Naive thymus-derived CD8-positive, alpha-beta T cell (primary cell): ENCODE results near the gene KDM2A. TPM values are rescaled to one million over a fixed set of nuclear protein-coding genes. Genes with fewer than 3 reads are reported as not detected.
"Not testable (repeated sequence)": the region's sequence is repeated elsewhere in the genome, so short reads cannot be mapped to it uniquely, and the experiment has no call there.

Source experiments
- ATAC-seq, 2 donors: fragments of 150-1000 bp; cut with Tn5 transposase in 1 of 2; sonication (Bioruptor Pico), chemical (Tn5 transposase) in 1 of 2; 1 replicate in 1 of 2; 2 replicates in 1 of 2; pipeline ENCODE4 v1.10.0; 2021; ENCODE audit warnings: mild to moderate bottlenecking in 2 of 2, moderate library complexity in 2 of 2
- POLR2A ChIA-PET: fragments of 350-600 bp; sonication (Branson Sonifier 250); formaldehyde crosslinking; loops from one replicate; lab custom pipeline; 2021; ENCODE audit warnings: antibody characterized with exemption; lab: Charles Lee
- DNase-seq, 10 donors: peaks; one replicate each; pipeline versions ENCODE4 v3.0.0 to v3.0.0-alpha.2; 2020 to 2022
- H3K27ac Mint-ChIP-seq, 10 donors: one replicate each; pipeline ENCODE4 v1.8.0; 2020 to 2022; ENCODE audit warnings: mild to moderate bottlenecking in 10 of 10, mixed read lengths in 10 of 10, moderate library complexity in 4 of 10, inconsistent platforms in 1 of 10
- H3K27me3 Mint-ChIP-seq, 5 donors: one replicate each; pipeline ENCODE4 v1.8.0; 2021 to 2022; ENCODE audit warnings: mixed read lengths in 5 of 5
- H3K36me3 Mint-ChIP-seq, 3 donors: one replicate each; pipeline ENCODE4 v1.8.0; 2020 to 2022; ENCODE audit warnings: mixed read lengths in 3 of 3, mild to moderate bottlenecking in 2 of 3, inconsistent platforms in 1 of 3
- H3K4me1 Mint-ChIP-seq, 4 donors: one replicate each; pipeline ENCODE4 v1.8.0; 2021 to 2022; ENCODE audit warnings: mixed read lengths in 4 of 4
- H3K4me3 Mint-ChIP-seq, 10 donors: one replicate each; pipeline ENCODE4 v1.8.0; 2020 to 2022; ENCODE audit warnings: mild to moderate bottlenecking in 10 of 10, mixed read lengths in 10 of 10, moderate library complexity in 6 of 10, inconsistent platforms in 1 of 10
- H3K9me3 Mint-ChIP-seq, 9 donors: one replicate each; pipeline ENCODE4 v1.8.0; 2020 to 2022; ENCODE audit warnings: mixed read lengths in 9 of 9, mild to moderate bottlenecking in 3 of 9, inconsistent platforms in 1 of 9, moderate library complexity in 1 of 9
- polyA plus RNA-seq, 3 donors: library from polyadenylated mRNA; unstranded; fragments of 300-500 nt; fragmentation: Illumina TruSeq; gene quantifications; one replicate each; pipeline ENCODE4 v1.2.3, GENCODE V29; 2021
- total RNA-seq, 8 experiments: library from RNA in 2 of 8; stranded (reverse) in 2 of 8; gene quantifications; one replicate each; pipeline ENCODE4 v1.2.3 and lab custom pipeline; 2021 to 2026

The KDM2A gene
- total and polyA plus RNA-seq, 5 experiments from 2014 or later, result 8.0 to 280 (median 12.9) TPM

- no peak for DNase-seq
- H3K27me3 Mint-ChIP-seq, result no peaks in the 10 kb centered on the region
These were observed 92.8 kb downstream of the KDM2A start for GRCh38 chr11:67211656-67212436.

GRCh38 chr11:67213178-67213621 lies 94.1 kb downstream of the KDM2A start:
- ATAC-seq, result peak; percentile 69 to 95
- peak overlapping the region in 1 of 10 donors; percentile 26 for H3K4me3 Mint-ChIP-seq
- H3K36me3 Mint-ChIP-seq, result peaks cover 0 to 81% (median 8%) of the 10 kb centered on the region in 3 donors
- DNase-seq, result peak in 3 of 10 donors; percentile 9 to 52 (median 52)
- peak overlapping the region; percentile 3 to 90 (median 72) for H3K27ac Mint-ChIP-seq
- H3K27me3 Mint-ChIP-seq, result no peaks in the 10 kb centered on the region
- peaks cover 2 to 22% (median 19%) of the 10 kb centered on the region in 4 donors for H3K4me1 Mint-ChIP-seq
- POLR2A ChIA-PET, result interaction anchor here (0.6 to 0.8 kb wide), 2 partner anchors 8 to 93 kb away, joined by 3 read pairs; no protein-coding TSS in a partner anchor
- H3K9me3 Mint-ChIP-seq, result no peaks in the 10 kb centered on the region

More at GRCh38 chr11:67211656-67212436, 92.8 kb downstream of the KDM2A start:
- POLR2A ChIA-PET, result interaction anchor here (0.5 to 0.6 kb wide), 2 partner anchors 9 to 1547 kb away, joined by 3 read pairs; no protein-coding TSS in a partner anchor
- no peak for ATAC-seq
- Mint-ChIP-seq H3K9me3 (no peaks in the 10 kb centered on the region), H3K27ac (peak overlapping the region; percentile 3 to 89 (median 56)), H3K36me3 (peaks cover 0 to 80% (median 7%) of the 10 kb centered on the region in 3 donors), H3K4me1 (peaks cover 2 to 22% (median 19%) of the 10 kb centered on the region in 4 donors), H3K4me3 (no peak overlapping the region)

DNA sequence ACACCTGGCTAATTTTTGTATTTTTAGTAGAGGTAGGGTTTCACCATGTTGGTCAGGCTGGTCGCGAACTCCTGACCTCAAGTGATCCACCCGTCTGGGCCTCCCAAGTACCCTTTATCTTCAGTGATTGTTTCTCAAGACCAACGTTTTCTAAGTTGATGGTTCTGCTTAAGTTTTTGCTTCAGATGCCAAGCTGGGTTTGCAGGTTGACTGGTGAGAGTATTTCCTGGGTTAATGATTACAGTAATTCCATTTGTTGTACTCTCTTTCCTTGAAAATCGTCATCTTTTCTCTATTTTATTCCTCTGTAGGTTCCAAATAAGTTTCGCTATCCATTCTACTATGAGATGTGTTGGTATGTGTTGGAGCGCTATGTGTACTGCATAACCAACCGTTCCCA lies 108.7 kb downstream of the KDM2A start:
- no peak for DNase-seq
- Mint-ChIP-seq H3K4me1 (peaks cover 0 to 8% (median 6%) of the 10 kb centered on the region in 4 donors), H3K27ac (no peak overlapping the region), H3K27me3 (no peaks in the 10 kb centered on the region), H3K9me3 (no peaks in the 10 kb centered on the region), H3K4me3 (no peak overlapping the region), H3K36me3 (peaks cover 0 to 82% (median 9%) of the 10 kb centered on the region in 3 donors)
- ATAC-seq, result no peak
- POLR2A ChIA-PET, result no interaction called here

GRCh38 chr11:67230406-67230805 lies 111.3 kb downstream of the KDM2A start:
- DNase-seq (no peak), ATAC-seq (peak in 1 of 2 donors; percentile 37)
- H3K4me1 Mint-ChIP-seq, result peaks cover 11 to 26% (median 20%) of the 10 kb centered on the region in 4 donors
- no peaks in the 10 kb centered on the region for H3K27me3 Mint-ChIP-seq
- H3K36me3 Mint-ChIP-seq, result peaks cover 0 to 69% (median 9%) of the 10 kb centered on the region in 3 donors
- H3K4me3 Mint-ChIP-seq, result no peak overlapping the region
- peak overlapping the region in 4 of 10 donors; percentile 13 to 69 (median 56) for H3K27ac Mint-ChIP-seq
- POLR2A ChIA-PET, result interaction anchor here (0.6 to 2.2 kb wide), 3 partner anchors 10 to 57 kb away, joined by 3 to 12 read pairs (median 4); no protein-coding TSS in a partner anchor
- no peaks in the 10 kb centered on the region for H3K9me3 Mint-ChIP-seq

- POLR2A ChIA-PET, result interaction anchor here (0.9 to 2.2 kb wide), 2 partner anchors 9 to 57 kb away, joined by 4 to 12 read pairs; no protein-coding TSS in a partner anchor
- no peak overlapping the region for H3K4me3 Mint-ChIP-seq
- H3K27ac Mint-ChIP-seq, result peak overlapping the region in 2 of 10 donors; percentile 3 to 63
- peaks cover 0 to 70% (median 9%) of the 10 kb centered on the region in 3 donors for H3K36me3 Mint-ChIP-seq
- DNase-seq, result no peak
- no peaks in the 10 kb centered on the region for H3K9me3 Mint-ChIP-seq
- no peak for ATAC-seq
- no peaks in the 10 kb centered on the region for H3K27me3 Mint-ChIP-seq
- peaks cover 11 to 26% (median 20%) of the 10 kb centered on the region in 4 donors for H3K4me1 Mint-ChIP-seq
These were observed 111.8 kb downstream of the KDM2A start for GRCh38 chr11:67230886-67231285.

GRCh38 chr11:67233584-67234190 lies 114.6 kb downstream of the KDM2A start:
- Mint-ChIP-seq H3K4me1 (peaks cover 11 to 35% (median 22%) of the 10 kb centered on the region in 4 donors), H3K27me3 (no peaks in the 10 kb centered on the region), H3K9me3 (no peaks in the 10 kb centered on the region), H3K4me3 (no peak overlapping the region), H3K27ac (peak overlapping the region in 8 of 10 donors; percentile 39 to 86 (median 71)), H3K36me3 (peaks cover 0 to 48% (median 6%) of the 10 kb centered on the region in 3 donors)
- POLR2A ChIA-PET, result interaction anchor here (1.9 kb wide), 1 partner anchor 83 kb away, joined by 5 read pairs; no protein-coding TSS in a partner anchor
- DNase-seq (no peak), ATAC-seq (no peak)

- peaks cover 20 to 42% (median 29%) of the 10 kb centered on the region in 4 donors for H3K4me1 Mint-ChIP-seq
- H3K27ac Mint-ChIP-seq, result peak overlapping the region in 9 of 10 donors; percentile 11 to 86 (median 60)
- H3K4me3 Mint-ChIP-seq, result peak overlapping the region in 1 of 10 donors; percentile 4
- peaks cover 0 to 39% (median 0%) of the 10 kb centered on the region in 3 donors for H3K36me3 Mint-ChIP-seq
- not testable (repeated sequence) for H3K27me3 Mint-ChIP-seq, ATAC-seq, DNase-seq, H3K9me3 Mint-ChIP-seq
- POLR2A ChIA-PET, result interaction anchor here (0.7 to 1.9 kb wide), 3 partner anchors 19 to 111 kb away, joined by 3 to 5 read pairs (median 3); no protein-coding TSS in a partner anchor
These were observed 115.5 kb downstream of the KDM2A start for GRCh38 chr11:67234571-67234970.

DNA sequence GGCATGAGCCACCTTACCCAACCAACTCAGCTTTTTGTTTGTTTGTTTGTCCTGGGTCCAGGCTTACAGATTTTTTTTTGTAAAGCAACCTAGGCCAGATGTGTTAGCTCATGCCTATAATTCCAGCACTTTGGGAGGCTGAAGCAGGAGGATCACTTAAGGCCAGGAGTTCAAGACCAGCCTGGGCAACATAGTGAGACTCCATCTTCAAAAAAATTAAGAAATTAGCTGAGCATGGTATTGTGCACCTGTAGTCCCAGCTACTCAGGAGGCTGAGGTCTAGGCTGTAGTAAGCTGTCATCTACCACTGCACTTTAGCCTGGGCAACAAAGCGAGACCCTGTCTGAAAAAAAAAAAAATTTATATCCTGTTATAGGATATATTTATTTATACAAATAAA lies 118.5 kb downstream of the KDM2A start:
- no peak overlapping the region for H3K27ac Mint-ChIP-seq

DNA sequence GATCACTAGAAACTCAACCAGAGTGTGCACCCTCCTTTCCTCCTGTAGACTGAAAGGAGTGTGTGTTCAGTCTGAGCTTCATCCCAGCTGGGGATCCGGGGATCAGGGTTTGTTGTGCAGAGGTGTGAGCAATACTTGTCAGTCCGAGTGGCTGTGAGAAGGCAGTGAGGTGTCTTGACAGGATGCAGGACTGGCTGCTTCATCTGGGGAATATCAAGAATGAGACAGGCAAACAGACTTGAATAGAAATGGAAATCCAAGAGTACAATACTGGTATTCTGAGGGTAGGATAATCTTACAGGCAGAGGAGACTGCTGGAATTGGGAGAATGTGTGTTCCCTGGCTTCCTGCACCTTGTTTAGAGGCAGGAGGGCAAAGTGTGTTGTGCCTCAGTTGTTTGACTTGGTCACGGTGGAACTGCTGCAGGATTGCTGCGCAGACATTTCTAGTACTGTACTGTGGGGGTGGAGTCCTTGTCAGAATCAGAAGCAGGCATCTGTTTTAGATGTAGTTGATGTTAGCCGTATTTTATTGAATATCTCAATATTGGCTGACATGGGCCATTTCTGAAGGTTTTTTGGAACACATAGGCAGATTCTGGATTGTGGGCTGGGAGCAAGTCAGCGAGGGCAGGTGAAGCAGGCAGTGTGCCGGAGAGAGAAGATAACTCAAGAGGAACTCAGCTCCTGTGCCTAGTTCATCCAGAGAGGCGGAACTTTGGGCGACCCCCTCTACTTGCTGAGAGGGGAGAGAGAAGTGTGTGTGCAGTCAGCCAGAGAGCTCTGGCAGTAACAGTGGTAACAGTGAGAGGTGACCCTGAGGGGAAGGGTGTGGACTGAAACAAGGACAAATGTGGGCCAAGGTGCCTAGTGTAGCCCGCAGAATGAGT lies 120.1 kb downstream of the KDM2A start:
- POLR2A ChIA-PET, result interaction anchor here (0.5 to 3.0 kb wide), 29 partner anchors 8 to 1740 kb away, joined by 3 to 34 read pairs (median 6); partner anchors contain the start of genes ANKRD13D, CLCF1, GRK2 and GSTP1
- Mint-ChIP-seq H3K9me3 (no peaks in the 10 kb centered on the region), H3K27me3 (no peaks in the 10 kb centered on the region), H3K4me1 (peaks cover 38 to 64% (median 55%) of the 10 kb centered on the region in 4 donors), H3K27ac (peak overlapping the region; percentile 97 to 100 (median 100)), H3K4me3 (peak overlapping the region; percentile 94 to 100 (median 98)), H3K36me3 (peaks cover 8 to 37% (median 11%) of the 10 kb centered on the region in 3 donors)
- DNase-seq, result no peak
- ATAC-seq, result no peak

More for the DNA sequence above, 118.5 kb downstream of the KDM2A start:
- POLR2A ChIA-PET, result interaction anchor here (1.1 kb wide), 1 partner anchor 13 kb away, joined by 3 read pairs; no protein-coding TSS in a partner anchor
- H3K4me1 Mint-ChIP-seq, result peaks cover 34 to 56% (median 48%) of the 10 kb centered on the region in 4 donors
- DNase-seq (no peak), ATAC-seq (no peak)
- peaks cover 0 to 28% (median 8%) of the 10 kb centered on the region in 3 donors for H3K36me3 Mint-ChIP-seq
- H3K9me3 Mint-ChIP-seq, result no peaks in the 10 kb centered on the region
- no peaks in the 10 kb centered on the region for H3K27me3 Mint-ChIP-seq
- H3K4me3 Mint-ChIP-seq, result no peak overlapping the region

GRCh38 chr11:67239783-67240575 lies 120.9 kb downstream of the KDM2A start:
- Mint-ChIP-seq H3K27me3 (no peaks in the 10 kb centered on the region), H3K9me3 (no peaks in the 10 kb centered on the region), H3K4me1 (peaks cover 37 to 61% (median 54%) of the 10 kb centered on the region in 4 donors), H3K4me3 (peak overlapping the region; percentile 94 to 100 (median 98)), H3K36me3 (peaks cover 8 to 43% (median 13%) of the 10 kb centered on the region in 3 donors), H3K27ac (peak overlapping the region; percentile 97 to 100 (median 100))
- DNase-seq, result peak; percentile 87 to 98 (median 96)
- POLR2A ChIA-PET, result interaction anchor here (0.6 to 3.0 kb wide), 34 partner anchors 9 to 848 kb away, joined by 3 to 34 read pairs (median 5); partner anchors contain the start of genes ANKRD13D, CLCF1, GRK2 and GSTP1
- peak; percentile 85 to 86 for ATAC-seq
